ENCODE results near the gene SESN2.

DNA sequence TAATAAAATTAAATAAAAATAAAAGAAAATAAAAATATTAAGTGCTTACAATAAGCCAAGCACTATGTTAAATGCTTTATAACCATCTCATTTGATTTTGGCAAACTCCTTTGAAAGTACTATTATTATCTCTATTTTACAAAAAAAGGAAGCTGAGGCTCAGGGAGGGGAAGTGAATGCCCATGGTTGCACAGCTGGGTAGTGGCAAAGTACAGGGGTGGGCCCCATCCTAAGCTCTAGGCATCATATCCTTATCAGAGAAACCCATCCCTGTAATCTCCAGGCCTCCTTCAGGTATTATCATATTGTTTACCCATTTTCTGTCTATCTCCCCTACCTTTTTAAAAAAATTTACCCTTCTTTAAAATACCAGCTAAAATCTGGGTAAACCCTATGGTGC lies 67.2 kb downstream of the SESN2 start:
- TF ChIP-seq, protein P1, sequence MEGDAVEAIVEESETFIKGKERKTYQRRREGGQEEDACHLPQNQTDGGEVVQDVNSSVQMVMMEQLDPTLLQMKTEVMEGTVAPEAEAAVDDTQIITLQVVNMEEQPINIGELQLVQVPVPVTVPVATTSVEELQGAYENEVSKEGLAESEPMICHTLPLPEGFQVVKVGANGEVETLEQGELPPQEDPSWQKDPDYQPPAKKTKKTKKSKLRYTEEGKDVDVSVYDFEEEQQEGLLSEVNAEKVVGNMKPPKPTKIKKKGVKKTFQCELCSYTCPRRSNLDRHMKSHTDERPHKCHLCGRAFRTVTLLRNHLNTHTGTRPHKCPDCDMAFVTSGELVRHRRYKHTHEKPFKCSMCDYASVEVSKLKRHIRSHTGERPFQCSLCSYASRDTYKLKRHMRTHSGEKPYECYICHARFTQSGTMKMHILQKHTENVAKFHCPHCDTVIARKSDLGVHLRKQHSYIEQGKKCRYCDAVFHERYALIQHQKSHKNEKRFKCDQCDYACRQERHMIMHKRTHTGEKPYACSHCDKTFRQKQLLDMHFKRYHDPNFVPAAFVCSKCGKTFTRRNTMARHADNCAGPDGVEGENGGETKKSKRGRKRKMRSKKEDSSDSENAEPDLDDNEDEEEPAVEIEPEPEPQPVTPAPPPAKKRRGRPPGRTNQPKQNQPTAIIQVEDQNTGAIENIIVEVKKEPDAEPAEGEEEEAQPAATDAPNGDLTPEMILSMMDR (IDR thresholded peaks at IDR 0.05): no peak
- TF ChIP-seq POLR2A (IDR thresholded peaks at IDR 0.05): no peak
